Lower leg skin (tissue), 3 donors: Measurements from ENCODE around the gene TNFSF18.

Experiments used
- CTCF ChIP-seq, 3 donors: fragments of 450-650 bp; IDR thresholded peaks; one replicate each; pipeline ENCODE4 v1.5.1; 2016; ENCODE audit warnings: antibody characterized with exemption in 3 of 3, mild to moderate bottlenecking in 3 of 3, moderate library complexity in 2 of 3
- POLR2A ChIP-seq, 2 donors: fragments of 450-650 bp; IDR thresholded peaks; one replicate each; pipeline ENCODE4 v1.6.1; 2016 to 2017; ENCODE audit warnings: antibody characterized with exemption in 2 of 2, mild to moderate bottlenecking in 1 of 2, moderate library complexity in 1 of 2

GRCh38 chr1:172993640-172994039 is 57.1 kb downstream of the TNFSF18 start:
- TF ChIP-seq CTCF (IDR thresholded peaks at IDR 0.05) (no peak), POLR2A (IDR thresholded peaks at IDR 0.05) (no peak)
